OCI-M2 (cell line): ENCODE measurements around the gene FLT3.

ENCODE experiments used
- DNase-seq: peaks from one replicate; lab custom pipeline; 2025; ENCODE audit not compliant: unreplicated experiment; lab: John Stamatoyannopoulos, UW

The FLT3 gene

DNA sequence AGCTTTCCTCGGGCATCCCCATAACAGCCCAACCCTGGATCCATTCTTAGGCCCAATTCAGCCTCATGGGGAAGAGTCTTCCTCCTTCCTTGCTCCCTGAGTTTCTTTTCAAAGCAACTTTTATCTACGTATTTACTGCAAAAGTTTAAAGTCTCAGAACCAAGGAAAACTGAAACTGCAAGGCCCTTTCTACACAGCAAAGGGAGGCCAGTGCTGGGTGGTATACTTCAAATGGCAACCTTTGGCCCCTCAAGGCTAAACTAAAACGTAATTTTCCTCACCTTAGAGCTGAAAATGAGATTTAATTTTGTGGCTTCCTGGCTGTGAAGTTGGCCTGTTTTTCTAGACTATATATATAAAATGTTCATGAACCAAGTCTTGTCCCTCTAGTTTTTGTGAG lies 136.9 kb downstream of the FLT3 start:
- DNase-seq, result no peak

DNA sequence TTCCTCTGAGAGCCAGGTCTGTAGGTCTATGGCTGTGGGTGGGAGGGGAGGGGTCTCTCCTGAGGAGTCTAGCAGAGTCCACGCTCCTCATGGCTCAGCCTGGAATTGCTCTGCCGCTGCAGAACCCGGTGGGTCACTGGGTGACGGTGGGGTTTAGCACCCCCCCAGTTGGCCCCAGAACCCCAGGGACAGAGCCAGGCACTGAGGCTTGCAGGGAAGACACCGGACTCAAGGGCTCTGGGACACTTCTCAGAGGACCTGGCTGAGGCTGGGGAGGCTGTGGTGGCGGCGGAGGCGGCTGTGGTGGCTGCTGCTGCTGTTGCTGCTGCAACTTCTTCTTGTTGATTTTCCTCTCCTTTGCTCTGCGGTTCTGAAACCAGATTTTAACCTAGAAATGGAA lies 137.4 kb downstream of the FLT3 start:
- DNase-seq, result no peak

DNA sequence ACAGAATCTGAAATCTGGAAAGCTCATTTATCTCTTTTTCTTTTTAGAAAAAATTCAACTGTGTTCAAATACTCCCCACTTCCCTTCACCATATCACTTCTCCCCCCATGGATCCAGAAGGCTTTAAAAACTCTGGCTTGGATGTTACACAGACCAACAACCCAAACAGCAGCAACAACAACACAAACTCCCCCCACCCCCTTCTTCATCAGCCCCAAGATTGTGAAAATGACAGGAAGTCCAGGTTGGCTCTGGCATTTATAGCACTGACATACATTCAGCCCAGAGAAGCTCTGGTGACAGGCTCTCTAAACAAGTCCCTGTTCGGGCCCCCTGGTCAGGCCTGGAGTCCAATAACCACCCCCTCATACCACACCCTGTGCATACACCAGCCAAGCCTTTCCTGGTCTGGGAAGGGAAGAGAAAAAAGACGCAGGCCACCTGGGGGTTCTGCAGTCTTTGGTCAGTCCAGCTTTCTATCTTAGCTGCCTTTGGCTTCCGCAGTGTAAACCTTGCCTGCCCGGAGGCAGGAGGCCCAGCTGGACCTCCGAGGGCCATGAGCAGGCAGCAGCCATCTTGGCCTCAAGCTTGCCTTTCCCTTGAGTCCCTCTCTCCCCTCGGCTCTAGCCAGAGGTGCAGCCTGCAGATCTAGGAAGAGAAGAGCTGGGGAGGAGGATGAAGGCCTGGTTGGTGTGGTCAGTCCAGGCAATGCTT lies 138.1 kb downstream of the FLT3 start:
- DNase-seq, result no peak

DNA sequence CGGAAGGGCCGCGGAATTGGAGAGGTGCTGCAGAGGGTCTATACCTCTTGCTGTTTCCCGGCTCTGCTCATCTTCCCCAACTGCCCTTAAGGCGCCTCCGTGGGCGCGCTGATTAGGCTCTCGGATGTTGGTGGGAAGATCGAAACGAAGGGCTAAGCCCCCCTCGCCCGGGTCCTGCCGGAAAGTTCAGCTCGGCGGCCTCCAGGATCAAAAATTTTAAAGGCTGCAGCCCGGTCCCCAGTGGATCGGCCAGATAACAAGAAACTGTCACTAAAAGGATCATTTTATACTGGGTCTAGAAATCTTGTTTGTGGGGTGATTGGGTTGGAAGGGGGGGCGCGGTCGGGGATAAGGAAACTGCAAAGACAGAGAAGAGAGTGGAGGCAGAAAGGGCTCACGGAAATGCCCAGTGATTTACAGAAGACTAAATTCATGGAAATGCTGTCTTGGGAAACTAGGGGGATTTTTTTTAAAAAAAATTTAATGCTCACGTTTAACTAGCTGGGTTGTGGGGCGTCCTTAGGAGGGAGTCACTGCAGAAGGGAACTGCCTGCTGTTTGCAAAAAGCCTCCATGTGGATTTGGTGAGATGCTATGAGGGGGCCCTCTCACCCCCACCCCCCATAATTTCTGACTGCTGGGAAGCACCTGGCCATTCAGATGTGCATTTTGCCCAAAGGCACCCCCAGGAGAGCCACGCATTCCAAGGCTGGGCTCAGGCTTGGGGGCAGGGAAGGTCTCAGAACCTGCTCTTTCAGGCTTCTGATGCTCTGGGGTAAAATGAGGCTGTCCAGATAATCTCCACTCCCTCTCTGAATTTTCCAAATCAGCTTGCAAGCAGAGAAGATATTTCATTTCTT lies 138.9 kb downstream of the FLT3 start:
- no peak for DNase-seq

DNA sequence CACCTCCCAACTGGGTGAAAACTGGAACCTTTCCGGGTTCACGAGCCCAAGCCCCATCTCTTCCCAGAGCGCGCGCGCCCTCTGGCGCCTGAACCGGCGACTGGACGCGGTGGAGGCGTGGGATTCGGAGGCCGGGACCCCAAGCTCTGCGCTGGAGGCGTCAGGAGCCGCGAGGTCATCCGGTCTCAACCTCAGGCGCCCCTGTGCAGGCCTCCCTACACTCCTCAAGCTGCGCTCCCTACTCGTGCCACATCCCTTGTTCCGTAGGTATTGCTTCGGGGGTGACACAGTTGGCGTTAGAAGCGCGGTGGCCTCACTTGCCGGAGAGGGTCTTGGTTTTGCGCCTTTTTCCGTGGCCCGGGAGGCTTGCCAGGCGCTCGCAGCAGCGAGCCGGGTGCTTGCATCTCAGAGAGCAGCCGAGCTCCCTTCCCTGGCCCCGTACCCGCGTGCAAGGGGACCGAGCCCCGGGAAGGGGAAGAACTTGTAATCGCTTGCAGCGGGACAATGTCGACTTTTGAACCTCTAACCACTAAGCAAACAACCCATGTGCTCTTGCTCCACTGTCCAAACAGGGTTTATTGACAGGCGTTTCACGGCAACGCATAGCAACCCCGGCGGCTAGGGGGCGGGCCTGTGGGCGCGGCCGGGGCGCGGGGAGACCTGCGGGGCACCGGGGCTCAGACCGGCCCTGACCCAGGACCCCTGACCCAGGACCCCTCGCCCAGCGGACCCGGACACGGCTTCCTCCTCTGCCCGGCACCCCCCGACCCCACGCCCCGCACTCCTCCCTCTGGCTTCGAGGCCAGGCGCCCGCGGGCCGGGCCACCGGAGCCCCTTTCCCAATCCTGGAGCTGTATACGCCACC lies 139.8 kb downstream of the FLT3 start:
- DNase-seq, result no peak

DNA sequence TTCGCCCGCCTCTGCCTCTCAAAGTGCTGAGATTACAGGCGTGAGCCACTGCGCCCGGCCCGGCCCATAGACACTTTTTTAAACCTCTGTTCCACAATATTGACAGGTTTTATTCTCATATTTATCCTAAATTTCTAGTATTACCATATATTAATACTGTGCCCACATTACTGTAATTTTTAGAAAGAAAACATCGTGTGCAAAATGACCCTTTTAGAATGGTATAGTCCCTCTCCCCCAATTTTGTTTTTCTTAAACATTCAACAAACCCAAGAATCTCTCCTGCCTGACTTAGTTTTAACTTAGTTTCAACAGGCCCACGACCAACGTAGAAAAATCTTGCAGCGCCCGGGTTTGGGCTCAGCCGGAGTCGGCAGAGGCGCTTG lies 140.4 kb downstream of the FLT3 start:
- DNase-seq, result no peak

DNA sequence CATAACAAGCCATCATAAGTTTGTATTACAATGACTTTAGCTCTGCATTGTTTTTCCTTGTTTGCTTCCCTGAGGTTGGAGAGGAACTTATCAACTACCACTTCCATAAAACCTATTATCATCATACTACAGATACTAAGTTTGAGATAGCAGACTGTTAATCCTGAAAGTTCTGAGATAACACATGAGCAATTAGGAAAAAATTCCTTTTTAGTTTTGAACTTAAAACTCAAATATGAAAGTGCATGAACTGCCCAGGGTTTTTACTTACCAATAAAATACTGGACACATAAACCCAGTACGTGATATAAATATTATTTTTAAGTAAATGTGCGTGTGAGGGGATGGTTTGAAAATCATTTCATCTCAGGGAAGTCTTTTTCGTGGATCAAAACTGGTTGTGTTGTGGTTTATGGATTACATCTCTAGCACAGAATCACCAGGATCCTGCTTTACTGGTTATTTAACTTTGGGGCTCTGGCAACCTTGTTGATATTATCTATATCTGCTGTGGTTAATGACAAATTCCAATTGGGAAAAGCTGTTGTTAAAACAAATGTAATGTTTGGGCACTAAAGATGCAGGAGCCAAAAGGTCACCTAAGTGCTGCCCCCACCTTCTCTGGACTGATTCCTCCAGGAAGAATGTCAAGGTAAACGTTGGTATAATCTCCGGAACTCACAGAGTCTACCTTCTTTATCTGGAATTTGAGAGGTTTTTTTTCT lies 143.6 kb downstream of the FLT3 start:
- DNase-seq, result no peak

DNA sequence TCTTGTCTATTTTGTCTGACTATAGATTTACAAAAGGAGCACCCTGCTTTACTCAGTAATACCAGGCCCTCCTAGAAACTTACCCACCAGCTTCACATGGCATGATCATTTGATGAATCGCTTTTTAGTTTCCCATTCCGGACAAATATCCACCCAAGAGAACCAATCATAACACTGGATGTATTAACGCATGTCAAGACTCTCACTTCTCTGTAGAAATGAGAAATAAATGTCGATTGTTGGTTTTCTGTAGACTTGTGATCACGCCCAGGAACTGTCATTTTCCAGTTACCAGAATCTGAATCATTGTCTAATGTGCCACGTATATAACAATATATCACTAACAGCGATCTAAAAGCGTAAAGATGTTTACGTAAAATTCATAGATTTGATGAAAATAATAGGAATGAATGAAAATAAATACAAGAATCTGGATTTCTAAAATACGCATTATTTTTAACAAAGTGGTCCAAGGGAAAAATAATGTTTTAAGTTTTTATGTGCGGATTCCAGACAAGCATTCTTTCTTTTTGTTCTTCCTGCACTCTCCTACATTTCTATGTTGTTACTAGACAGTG lies 145.3 kb downstream of the FLT3 start:
- no peak for DNase-seq

DNA sequence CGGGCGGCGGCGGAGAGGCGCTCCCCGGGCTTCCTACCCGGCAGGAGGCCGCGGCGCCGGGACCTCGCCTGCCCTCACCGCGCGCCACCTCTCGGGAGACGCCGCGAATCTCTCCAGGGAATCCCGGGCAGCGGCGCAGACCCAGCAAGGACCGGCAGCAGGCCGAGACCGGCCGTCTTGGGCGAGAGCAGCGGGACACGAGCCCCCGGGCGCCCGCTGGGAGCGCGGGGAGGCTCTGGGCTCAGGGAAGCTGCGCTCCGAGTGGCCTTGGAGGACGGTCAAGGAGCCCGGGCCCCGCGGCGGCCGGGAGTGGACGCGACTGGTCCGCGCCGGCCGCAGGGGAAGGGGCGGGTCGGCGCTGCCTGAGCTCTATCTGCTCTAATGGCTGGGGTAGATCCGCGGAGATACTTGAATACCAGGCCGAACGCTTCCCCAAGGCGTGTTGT lies 145.9 kb downstream of the FLT3 start:
- DNase-seq, result no peak

DNA sequence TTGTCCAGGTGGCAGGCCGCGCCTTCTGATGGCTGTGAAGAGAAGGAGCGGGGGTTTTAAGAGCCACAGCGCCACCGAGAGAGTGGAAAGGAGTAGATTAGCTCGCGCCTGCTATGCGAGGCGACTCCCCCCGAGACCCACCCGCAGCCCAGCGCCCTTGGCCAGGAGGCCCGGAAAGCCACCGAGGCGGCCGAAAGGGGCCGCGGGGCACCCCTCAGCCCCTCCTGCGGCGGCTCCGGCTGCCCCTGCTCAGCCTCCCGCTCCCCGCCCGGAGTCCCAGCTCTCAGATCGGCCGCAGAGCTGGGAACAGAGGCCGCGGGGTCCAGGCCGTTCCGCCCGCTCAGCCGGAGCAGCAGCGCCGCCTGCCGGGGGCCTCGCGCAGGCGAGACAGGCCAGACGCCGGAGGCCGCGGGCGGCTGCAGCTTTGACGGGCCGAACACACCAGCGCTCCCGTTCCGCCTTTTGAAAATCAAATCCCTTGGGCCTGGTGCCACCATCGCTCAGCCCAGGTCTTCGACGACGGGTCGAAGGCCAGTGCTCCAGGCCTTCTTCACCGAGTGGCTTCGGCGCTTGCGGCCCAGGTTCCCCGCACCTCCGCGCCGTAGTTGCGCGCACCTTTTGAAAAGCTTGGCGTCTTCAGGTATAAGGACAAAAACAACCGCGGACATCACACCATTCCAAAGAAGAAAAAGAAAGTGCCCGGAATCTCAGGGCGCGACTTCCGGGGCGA lies 146.5 kb downstream of the FLT3 start:
- DNase-seq, result peak; percentile 62
